Globus pallidus (tissue), 1 donor: Measurements from ENCODE around the gene MAP3K21.

Experiments used
- DNase-seq: peaks from one replicate; pipeline ENCODE4 v3.0.0-alpha.2; 2015; ENCODE audit warnings: low spot score

The MAP3K21 gene

DNA sequence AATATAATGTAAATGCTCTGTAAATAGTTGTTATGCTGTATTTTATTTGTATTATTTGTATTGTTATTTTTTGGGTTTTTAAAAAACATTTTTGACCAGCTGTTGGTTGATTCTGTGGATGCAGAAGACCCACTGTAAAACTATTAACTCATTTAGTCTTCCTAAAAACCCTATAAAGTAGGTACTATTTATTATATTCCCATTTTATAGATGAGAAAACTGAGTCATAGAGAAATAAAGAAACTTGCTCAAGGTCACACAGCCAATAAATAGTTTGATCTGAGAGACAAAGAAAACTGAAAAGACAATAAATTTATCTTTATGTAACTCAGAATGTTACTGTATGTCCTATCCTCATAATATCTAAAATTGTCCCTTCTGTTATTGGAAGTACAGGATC is 1.2 kb upstream of the MAP3K21 start:
- no peak for DNase-seq

DNA sequence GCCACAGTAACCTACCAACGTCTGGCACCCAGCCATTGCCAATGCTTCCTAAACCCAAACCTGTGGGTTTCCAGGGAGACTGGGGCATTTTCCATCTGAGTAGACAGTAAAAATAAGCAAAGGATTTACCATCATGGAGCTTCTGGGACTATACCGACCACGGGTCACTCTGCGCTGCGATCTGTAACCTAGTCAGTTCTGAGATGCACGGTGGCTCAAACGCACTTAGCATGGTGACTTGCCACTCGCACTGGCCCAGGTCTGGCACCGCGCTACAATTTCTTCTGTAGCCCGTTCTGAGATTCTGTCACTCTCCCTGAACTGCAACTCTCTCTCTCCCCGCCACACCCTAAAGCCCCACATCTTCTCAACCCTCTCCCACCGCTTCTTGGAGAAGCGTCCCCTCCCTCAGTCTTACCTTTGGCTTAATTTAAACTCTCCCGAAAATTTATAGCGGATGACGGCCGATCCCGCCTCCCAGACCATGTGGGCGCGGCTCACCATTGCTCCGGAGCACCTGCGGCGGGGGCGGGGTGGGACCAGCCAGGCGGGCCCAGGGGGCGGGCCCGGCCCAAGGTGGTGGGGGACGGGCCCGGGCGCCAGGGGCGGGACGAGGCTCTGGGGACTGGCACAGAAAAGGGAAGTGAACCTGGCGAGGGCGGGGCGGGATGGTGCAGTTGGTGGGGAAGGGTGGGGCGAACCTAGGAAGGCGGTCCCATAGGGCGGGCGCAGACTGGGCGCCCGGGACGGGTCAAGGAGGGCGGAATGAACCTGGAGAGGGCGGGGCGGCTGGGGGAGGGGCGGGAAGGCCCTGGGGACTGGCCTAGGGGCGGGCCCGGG is 493 bp upstream of the MAP3K21 start:
- DNase-seq = peak; percentile 45

DNA sequence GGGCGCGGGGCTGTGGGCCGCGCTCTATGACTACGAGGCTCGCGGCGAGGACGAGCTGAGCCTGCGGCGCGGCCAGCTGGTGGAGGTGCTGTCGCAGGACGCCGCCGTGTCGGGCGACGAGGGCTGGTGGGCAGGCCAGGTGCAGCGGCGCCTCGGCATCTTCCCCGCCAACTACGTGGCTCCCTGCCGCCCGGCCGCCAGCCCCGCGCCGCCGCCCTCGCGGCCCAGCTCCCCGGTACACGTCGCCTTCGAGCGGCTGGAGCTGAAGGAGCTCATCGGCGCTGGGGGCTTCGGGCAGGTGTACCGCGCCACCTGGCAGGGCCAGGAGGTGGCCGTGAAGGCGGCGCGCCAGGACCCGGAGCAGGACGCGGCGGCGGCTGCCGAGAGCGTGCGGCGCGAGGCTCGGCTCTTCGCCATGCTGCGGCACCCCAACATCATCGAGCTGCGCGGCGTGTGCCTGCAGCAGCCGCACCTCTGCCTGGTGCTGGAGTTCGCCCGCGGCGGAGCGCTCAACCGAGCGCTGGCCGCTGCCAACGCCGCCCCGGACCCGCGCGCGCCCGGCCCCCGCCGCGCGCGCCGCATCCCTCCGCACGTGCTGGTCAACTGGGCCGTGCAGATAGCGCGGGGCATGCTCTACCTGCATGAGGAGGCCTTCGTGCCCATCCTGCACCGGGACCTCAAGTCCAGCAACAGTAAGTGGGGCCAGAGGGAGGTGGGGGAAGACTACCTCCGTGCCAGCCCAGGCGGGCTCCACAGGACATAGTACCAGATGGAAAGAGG is 808 bp downstream of the MAP3K21 start:
- no peak for DNase-seq

DNA sequence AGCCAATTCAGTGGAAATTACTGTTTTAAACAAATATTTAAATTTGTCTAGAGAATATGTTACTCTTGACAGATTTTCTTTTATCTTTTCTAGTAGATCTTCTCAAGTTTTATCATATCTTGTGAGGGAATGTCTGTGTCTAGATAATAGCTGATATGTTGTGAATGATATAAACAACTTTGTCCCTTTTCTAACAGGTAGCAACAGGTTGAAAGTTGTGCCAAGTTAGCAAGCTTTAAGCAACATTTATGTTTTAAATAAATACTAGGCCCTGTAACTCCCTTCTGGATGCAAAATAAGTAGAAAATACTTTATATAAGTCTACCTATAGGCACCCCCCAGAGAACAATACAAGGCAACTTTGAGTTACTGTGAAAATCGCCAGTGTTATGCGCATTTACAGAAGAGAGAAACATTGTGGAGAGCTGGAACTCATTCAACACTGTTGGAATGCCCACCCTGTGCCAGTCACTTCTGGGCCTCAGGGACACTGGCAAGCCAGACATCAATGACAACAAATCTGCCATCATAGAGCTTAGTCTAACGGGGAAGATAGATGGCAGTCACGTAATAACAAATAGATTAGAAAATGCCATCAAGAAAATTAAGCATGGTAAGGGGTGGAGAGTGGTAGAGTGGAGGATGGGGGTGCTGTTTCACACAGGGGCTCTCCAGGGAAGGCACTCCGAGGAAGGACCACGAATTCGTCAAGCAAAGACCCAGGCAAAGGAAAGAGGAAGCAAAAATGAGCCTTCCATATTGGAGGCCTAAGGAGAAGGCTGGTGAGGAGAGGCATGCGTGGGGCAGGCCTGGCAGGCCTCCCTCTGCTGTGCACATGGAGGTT is 4.4 kb downstream of the MAP3K21 start:
- no peak for DNase-seq

DNA sequence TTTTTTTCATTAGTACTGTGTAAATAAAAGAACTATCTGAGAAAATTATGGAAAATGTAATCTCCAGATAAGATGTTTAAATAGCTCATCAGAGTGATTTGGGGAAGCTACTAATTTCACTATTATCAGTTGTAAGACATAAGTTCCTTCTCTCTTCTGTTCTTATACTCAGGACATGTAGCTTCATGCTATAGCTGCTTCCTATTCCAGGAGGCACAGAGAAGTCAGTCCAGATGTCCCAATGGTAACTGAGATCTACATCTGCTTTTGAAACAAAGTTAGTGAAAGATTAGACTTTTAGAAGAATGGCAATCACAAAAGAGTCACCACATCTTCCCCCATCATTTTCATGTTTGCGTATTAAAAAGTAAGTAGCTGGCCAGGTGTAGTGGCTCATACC is 5.6 kb downstream of the MAP3K21 start:
- DNase-seq = no peak

DNA sequence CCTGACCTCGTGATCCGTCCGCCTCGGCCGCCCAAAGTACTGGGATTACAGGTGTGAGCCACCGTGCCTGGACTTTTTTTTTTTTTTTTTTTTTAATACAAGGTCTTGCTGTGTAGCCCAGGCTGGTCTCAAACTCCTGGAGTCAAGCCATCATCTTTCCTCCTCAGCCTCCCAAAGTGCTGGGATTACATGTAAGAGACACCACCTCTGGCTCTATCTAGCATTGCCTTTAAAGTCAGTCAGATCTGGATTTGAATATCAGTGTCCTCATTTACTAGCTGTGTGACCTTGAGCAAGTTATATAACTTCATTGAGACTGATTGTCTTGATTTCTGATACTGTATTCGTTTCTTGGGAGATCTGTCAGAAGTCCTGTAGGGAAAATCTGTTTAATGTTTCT is 6.6 kb downstream of the MAP3K21 start:
- DNase-seq = no peak

DNA sequence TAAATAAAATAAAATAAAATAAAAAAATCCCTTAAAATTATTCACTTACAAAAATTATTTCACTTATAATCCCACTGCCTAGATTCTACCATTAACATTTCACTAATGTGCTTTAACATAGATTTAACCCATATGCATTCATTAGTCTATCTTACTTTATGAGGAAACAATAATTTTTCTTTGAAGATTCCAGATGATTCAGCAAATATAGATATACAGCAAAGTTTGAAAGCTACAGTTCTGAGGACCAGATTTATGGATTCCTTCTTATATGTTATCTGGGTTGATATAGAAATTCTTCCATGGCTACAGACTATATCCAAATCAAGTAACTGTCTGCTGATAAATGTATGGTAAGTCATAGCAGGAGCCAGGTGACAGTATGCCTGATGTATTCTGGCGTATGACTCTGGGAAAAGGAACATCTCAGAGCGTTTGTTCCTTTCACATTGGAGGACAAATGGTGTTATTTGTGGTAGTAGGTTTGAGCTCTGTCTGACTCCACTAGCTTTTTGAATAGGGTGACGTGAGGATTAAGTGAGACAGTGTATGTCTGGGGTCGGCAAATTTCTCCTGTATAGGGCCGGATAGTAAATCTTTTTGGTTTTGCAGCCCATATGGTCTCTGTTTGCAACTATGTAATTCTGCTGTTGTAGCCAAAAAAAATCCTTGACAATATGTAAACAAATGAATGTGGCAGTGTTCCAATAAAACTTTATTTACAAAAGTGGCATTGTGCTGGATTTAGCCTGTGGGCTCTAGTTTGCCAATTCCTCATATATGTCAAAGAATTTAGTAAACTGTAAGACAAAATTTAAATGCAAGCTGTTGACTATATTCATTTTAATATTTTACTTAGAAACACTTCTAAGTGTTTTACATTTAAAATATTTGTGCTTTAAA is 9.3 kb downstream of the MAP3K21 start:
- no peak for DNase-seq

DNA sequence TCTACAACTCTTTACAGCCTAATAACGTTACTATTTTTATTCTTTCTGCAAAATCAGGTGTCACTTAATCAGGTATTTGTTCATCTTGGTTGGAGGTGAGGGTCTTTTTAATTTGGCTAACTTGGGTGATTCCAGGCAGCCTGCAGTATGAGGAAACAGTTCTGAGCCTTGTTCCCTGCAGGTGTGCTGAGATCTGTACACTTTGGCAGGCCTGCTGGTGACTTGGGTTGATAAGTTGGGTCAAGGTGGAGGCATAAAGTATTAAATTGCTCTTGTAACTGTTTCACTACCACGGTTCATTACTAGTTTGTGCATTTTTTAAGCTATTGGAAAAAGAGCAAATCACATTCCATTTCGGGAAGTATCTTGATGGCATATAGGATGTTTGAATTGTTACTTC is 10.0 kb downstream of the MAP3K21 start:
- DNase-seq = no peak

DNA sequence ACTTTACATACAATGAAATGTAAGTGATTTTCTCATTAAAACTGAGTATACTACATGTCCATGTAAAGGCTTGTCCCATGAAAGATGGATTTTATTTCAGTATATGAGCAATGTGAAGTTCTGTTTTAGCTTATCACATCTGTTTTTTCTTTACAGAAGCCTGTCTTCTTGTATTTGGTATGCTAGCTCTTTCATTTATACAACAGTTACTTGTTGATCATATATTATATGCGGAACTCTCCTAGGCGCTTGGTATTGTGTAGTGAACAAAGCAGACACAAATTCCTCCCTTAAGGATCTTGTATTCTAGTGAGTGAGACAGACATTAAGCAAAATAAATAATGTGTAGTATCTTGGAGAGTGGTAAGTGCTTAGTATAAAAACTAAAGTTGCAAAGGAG is 10.6 kb downstream of the MAP3K21 start:
- no peak for DNase-seq

DNA sequence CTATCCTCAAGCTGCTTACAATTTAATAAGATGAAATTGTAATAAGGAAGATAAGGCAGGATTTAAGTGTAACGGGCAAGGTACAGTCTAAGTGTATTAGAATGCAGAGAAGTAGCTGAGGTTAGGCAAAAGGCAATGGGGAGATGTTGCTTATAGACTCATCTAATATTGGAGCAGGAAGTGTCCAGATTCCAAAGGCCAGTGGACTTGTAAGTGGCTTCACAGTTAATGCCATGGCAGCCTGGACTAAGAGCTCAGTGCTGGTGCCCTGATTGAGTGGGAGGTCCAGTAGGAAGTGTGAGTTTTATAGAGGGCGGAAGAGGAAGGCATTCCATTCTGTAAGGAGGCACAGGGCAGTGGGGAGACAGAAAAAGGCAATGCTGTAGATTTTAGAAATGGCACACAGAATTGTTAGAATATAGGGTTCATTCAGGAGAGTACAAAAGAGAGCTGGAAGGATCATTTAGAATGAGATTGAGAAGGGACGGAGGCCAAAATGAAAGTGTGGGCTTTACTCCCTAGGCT is 12.6 kb downstream of the MAP3K21 start:
- DNase-seq = no peak

DNA sequence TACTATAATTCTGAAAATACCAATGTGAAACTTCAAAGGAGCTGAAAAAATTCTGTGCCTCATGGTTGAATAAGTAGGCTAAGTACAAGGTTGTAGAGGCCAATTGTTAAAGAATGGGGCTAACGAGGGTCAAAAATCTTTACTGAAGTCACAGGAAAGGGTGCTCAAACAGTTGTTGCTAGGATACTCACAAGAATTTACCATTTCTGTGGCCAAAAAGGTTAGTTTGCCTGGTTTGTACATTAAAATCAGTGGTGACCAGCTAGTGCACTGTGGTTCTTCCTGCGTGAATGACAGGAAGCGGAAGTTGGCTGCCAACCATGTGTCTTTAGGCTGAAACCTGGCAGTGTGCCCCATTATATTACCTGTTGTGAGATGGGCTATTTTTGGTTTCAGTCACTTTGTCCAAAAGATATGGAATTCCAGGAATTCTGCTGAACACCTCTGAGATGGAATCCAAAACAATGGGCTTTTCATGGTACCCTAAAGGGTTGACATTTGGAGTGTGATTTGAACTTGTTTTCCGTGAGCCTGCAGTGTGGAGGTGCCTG is 13.5 kb downstream of the MAP3K21 start:
- DNase-seq = no peak

DNA sequence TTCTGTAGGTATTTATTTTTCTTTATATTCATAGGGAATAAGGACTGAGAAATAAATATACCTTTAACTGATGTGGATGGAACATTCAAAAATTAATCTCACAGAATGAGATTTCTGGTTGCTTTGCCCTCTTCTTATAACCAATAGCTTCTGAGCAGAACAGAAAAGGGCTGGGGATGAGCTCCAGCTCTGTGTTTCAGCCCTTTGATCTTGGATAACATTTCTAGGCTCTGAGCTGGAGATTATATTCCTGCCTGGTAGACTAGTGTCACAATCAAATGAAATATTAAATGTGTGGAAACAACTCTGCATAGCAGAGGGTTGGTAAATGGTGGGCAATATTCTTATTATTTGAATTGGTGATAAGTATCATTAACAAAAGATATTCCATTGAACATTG is 14.6 kb downstream of the MAP3K21 start:
- no peak for DNase-seq

DNA sequence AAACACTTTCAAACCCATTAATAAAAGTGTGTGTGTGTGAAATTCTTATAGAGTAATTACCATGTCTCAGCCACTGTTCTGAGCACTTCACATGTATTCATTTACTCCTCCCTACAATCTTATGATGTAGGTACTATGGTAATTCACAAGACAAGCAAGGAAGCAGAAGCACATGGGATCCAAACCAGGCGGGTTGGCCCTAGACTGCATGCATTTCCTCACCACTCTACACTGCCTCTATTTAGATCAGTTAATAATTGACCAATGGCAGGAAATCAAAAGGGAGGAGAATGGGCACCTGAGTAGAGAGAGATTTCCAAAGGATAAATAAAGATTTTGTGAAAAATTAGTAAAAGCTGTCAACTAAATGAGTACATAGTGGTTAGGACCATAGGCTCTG is 15.7 kb downstream of the MAP3K21 start:
- no peak for DNase-seq

DNA sequence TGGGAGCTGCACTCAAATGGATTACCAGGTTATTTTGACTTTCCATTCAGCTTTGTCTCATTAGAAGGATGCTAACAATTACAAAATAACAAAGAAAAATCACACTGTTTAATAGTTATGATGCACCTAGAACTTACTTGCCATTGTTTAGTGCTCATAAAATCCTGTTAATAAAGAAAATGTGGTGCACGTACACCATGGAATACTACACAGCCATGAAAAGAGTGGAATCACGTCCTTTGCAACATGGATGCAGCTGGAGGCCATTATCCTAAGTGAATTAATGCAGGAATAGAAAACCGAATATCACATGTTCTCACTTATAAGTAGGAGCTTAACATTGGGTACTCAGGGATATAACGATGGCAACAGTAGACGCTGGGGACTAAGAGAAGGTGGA is 19.8 kb downstream of the MAP3K21 start:
- no peak for DNase-seq

DNA sequence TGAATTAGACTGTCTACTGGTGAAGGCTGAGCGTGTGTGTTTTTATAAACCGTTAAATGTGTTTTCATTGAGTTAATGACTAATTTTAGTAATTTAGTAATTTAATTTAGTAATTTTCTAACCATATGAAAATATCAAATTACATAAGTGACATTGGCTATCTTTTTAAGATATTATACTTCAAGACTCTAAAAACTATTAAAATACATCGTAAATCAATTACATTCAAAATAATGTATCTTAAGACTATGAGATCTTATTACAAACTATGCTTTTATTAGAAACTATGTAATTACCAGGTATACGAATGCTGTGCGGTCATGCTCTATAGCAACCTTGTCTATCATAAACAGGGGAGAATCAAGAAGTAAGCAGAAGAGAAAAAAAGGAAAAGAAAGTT is 21.6 kb downstream of the MAP3K21 start:
- no peak for DNase-seq

DNA sequence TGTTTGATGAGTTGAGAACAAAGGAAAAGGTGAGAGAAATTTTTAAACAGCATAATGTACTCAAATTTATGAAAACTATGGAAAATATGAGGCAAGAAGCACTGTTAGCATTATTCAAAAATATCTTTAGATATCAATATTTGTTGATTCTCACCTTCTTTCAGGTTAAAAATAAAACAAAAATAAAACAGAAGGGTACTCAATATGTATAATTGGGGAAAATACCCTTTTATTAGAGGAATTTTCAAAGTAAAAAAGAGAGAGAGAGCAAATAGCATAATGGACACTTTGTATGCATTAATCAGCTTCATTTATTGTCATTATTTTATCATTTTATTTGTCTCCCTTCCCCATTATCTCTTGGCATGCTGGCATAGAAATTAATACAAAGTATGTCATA is 27.5 kb downstream of the MAP3K21 start:
- no peak for DNase-seq

DNA sequence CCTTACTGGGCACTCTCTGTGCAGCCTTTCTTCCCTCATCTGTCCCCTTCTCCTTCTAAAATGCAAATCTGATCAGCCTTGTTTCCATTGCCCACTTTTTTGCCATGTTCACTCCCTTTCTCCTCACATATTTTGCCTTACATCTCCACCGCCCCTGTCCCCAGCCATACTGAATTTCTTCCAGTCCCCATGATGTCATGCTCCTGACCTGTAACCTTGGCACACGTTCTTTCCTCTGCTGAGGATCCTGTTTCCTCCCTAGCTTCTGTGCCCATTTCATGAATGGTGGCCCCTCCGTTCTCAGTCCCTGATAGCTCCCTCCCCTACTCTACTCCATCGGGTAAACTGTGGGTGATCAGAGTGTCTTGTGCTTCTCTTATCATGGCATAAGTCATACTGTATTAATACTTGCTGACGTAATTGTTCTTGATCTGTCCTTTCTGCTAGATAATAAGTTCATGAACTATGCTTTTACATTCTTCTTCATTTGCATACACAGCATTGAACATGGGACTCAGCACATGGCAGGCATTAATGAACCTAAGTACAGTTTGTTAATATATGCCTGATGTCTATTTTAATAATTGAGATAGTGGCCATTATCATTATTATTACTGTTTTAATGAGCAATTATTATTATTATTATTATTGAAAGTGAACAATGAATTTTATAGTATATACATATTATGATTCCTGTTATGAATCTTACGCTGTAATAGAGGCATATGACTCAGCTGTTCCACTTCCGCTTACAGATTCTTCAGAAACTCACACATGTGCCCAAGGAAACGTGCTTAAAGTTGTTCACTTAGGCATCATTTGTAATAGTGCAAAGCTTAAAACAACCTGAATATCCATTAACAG is 28.5 kb downstream of the MAP3K21 start:
- no peak for DNase-seq

DNA sequence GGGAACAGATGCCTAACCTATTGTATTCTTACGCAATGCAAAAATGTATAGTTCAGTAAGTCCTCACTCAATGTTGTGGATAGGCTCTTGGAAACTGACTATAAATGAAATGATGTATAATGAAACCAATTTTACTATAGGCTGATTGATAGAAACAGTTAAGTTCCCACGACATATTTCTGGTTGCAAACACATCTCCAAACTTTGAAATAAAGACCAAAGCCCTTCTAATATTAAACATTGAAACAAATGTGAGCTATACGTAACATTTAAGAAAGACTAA is 29.1 kb downstream of the MAP3K21 start:
- DNase-seq = no peak

DNA sequence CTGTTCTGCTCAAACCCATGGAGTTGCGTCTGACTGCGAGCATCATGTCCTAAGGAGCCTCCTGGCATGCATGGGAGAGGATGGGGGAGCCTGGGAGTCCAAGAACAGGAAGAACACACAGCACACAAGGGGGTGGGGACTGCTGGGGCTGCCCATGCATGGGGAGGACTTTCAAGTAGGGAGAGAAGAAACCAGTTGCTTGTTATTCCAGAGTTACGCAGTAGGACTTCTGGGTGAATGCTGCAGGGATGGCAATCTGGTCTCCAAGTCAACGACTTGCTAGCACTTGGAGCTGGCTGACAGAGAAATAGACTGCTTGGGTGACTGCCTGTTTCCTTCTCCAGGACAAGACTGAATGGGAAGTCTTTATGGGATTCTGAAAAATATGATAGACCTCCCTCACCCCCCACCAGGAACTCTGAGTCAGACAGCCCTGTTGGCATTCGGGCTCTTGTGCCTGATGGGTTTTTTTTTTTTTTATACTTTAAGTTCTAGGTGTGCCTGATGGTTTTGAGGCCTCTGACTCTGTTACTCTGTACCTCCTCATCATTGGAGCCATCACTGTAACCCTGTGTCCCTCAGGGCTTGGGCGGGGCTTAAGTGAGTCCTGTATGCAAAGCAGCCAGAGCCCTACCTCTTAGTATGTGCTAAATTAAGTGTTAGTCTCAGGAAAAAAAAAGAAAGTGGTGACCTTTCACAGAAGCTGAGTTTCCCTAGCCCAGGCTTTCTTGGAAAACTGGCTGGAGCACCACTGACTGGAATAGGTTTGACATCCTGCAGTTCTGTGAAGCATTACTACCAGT is 30.3 kb downstream of the MAP3K21 start:
- DNase-seq = no peak
